GM18873 (cell line): ENCODE data around the gene P4HA3.
"Not testable (repeated sequence)": the region's sequence is repeated elsewhere in the genome, so short reads cannot be mapped to it uniquely, and the experiment has no call there.

Source experiments
- ATAC-seq: cut with Tn5 transposase; IDR thresholded peaks from one replicate; pipeline ENCODE4 v1.9.1; 2021; ENCODE audit warnings: mild to moderate bottlenecking, moderate library complexity, moderate number of reproducible peaks; ENCODE audit not compliant: unreplicated experiment, low FRiP score

The P4HA3 gene

GRCh38 chr11:74311352-74311926 is at the start of gene P4HA3:
TSS of gene P4HA3 (minus strand) at chr11:74311640. CDS start at chr11:74311611, 29 bp downstream.
- no peak for ATAC-seq

- no peak for ATAC-seq
Observed at GRCh38 chr11:74357449-74357848, 46.0 kb upstream of the P4HA3 start.

- no peak for ATAC-seq
Observed at GRCh38 chr11:74355626-74356025, 44.2 kb upstream of the P4HA3 start.

- no peak for ATAC-seq
Observed at GRCh38 chr11:74354036-74354435, 42.6 kb upstream of the P4HA3 start.

GRCh38 chr11:74347381-74347780 is 35.9 kb upstream of the P4HA3 start:
- no peak for ATAC-seq

GRCh38 chr11:74345420-74345819 is 34.0 kb upstream of the P4HA3 start:
- ATAC-seq, result no peak

- no peak for ATAC-seq
Observed at GRCh38 chr11:74341921-74342320, 30.5 kb upstream of the P4HA3 start.

GRCh38 chr11:74339619-74340018 is 28.2 kb upstream of the P4HA3 start:
- no peak for ATAC-seq

GRCh38 chr11:74338963-74339362 is 27.5 kb upstream of the P4HA3 start:
- ATAC-seq, result no peak

GRCh38 chr11:74333193-74333592 is 21.8 kb upstream of the P4HA3 start:
- ATAC-seq, result no peak

GRCh38 chr11:74332291-74332690 is 20.9 kb upstream of the P4HA3 start:
- ATAC-seq, result no peak

GRCh38 chr11:74331000-74331399 is 19.6 kb upstream of the P4HA3 start:
- not testable (repeated sequence) for ATAC-seq

GRCh38 chr11:74330075-74330858 is 18.8 kb upstream of the P4HA3 start:
- no peak for ATAC-seq

GRCh38 chr11:74327076-74327475 is 15.6 kb upstream of the P4HA3 start:
- no peak for ATAC-seq

- ATAC-seq, result no peak
Observed at GRCh38 chr11:74326665-74327064, 15.2 kb upstream of the P4HA3 start.

GRCh38 chr11:74325649-74326645 is 14.5 kb upstream of the P4HA3 start:
- ATAC-seq, result no peak

GRCh38 chr11:74322667-74323066 is 11.2 kb upstream of the P4HA3 start:
- ATAC-seq, result no peak

- no peak for ATAC-seq
Observed at GRCh38 chr11:74321487-74322188, 10.2 kb upstream of the P4HA3 start.

GRCh38 chr11:74320538-74320937 is 9.1 kb upstream of the P4HA3 start:
- ATAC-seq, result no peak

GRCh38 chr11:74319139-74319816 is 7.8 kb upstream of the P4HA3 start:
- ATAC-seq, result no peak
